HG03097 (cell line): ENCODE data around the gene ADRA2B.

Source experiments
- ATAC-seq: cut with Tn5 transposase; IDR thresholded peaks from one replicate; pipeline ENCODE4 v1.9.1; 2021; ENCODE audit not compliant: unreplicated experiment, low FRiP score

Gene ADRA2B

DNA sequence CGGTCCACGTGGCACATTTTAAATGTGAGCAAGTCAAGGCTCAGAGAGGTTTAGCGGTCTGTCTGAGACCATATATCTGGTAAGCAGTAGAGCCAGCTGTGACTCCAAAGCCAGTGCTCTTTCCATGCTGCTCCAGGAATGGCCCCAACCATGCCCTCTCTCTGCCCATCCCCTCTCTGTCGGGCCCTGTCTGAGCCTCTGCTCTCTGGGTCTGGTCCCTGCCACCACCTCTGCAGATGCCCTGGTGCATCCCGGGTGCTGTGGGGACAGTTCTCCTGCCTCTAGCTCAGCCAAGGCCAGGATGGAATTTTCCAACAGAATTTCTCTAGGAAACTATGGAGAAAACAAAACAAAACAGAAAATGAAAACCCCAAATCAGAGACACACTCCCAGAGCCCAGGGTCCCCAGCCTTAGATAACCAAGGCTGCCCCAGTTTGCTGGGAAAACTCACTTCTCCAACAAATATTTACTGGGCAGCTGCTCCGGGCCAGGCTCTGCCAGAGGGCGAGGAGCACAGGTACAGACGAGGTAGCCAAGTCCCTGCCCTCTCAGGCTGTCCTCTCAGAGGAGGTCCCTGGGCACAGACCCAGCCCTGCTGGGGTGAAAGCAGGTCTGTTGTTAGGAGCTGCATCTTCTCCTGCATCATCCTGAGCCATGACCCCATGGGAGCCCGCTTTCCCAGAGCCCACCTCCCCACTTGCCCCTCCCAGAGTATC lies 9.2 kb downstream of the ADRA2B start:
- no peak for ATAC-seq

- ATAC-seq, result no peak
Measured at GRCh38 chr2:96105994-96106715, 10.2 kb downstream of the ADRA2B start.

GRCh38 chr2:96105152-96105915 lies 11.0 kb downstream of the ADRA2B start:
- no peak for ATAC-seq

- ATAC-seq, result no peak
Measured at GRCh38 chr2:96104487-96104861, 11.9 kb downstream of the ADRA2B start.

DNA sequence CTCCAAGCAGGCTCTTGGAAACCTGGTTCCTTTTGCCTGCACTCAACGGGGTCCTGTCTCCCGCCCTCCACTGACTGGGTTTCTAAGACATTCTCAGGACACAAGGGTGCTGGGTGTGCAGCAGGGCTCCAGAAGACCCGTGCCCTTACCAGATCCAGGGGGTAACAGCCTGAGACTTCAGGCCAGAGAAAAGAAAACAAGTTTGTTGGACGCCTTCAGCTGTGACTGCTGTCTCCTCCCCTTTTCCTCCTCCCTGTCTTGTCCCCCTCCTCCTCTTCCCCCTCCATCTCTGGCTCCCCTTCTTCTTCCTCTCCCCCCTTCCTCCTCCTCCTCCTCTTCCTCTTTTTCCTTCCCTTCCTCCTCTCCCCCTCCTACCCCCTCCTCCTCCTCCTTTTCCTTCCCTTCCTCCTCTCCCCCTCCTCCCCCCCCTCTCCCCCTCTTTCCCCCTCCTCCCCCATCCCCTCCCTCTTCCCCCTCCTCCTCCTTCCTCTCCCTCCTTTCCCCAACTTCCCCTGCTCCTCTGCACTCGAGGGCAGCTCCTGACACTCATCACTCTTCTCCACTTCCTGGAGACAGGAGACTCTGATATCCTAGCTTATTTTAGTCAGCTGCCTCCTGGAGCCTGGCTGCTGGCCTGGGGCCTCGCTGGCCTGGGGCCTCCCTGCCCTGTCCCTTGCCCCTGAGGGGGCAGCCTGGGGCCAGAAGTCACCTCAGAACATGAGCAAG lies 12.4 kb downstream of the ADRA2B start:
- no peak for ATAC-seq

DNA sequence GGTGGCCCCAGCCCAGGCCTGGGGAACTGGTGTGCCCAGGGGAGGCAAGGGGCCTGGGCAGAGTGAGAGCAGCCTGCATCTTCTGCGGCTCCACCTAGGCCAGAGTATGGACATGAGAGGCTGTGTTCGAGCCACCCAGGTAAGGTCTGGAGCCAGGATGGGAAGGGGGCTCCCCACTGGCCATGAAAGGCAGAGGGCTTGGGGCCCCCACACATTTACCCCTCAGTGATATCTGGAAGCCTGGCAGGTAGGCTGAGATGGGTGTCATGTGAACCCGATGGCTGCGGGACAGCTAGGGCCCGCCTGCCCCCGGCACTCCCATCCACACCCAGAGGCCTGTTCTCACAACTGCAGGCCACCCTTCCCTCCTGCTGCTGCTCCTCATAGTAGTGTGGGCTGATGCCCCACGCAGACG lies 13.2 kb downstream of the ADRA2B start:
- no peak for ATAC-seq

GRCh38 chr2:96102596-96103186 lies 13.7 kb downstream of the ADRA2B start:
- ATAC-seq, result no peak

GRCh38 chr2:96100893-96101304 lies 15.5 kb downstream of the ADRA2B start:
- no peak for ATAC-seq

- ATAC-seq, result no peak
Measured at GRCh38 chr2:96099861-96100798, 16.2 kb downstream of the ADRA2B start.

DNA sequence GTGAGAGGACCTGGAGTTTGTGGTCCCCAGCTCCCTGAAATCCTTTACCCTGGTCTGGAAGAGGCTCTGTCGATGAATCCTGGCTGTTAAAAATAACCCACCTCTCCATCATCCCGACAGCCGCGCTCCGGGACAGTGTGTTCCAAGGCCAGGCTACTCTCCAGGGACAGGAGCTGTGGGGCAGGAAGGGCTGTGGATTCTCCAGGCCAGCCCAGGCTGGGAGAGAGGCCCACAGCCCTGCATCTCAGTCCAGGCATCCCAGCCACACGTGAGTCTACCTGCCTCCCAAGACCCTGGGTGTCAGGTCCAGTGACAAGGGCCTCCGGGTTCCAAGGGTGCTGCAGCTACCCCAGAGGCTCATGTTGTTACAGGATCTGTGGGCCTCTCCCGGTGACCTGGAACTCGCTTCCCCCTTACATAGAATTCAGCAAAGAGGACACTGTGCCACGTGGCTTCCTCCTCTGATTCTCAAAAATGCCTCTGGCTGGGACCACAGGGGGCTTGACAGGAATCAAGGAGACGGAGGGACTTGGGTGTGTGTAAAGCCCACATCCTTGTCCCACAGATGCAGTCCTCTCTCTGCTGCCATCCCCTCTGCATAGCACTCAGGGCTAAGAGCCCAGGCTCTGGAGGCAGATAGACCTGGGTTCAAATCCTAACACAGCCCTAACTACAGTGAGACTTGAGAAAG lies 17.3 kb downstream of the ADRA2B start:
- no peak for ATAC-seq

DNA sequence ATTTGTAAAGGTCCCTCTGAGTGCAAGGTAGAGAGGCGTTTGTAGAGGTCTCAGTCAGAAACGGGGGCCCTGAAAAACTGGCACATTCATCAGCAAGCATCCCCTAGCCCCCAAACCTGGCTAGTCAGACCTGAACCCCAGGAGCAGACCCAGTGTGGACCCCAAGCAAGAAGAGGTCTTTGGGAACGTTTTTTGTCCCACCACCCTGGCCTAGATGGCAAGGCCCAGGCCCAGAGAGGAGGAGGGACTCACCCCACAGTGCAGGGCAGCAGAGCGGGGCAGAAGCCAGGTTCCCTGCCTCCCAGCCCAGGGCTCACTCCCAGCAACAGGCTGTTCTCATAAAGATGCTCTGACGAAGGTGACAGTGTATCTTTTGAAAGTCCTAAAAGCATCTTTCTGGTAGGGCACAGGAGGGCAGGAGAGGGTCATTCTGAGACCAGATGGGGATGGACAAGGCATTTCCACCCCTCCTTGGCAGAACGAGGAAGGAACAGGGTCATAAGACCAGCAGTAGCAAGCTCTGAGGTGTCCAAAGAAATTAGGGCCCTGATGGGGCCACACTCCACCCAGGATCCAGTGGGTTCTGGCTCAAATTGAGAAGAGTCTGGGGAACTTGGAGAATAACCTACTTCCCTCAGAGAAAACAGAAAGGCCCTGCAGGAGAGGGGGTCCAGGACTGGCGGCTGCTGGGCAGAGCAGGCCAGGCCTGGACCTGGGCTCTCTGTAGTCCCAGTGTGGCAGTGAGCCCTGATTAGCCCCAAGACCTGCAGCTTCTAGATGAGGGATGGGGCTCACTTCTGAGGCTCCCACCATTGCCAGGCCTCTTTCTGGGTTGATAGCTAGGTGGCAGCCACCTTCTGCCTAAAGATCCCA lies 18.2 kb downstream of the ADRA2B start:
- no peak for ATAC-seq

DNA sequence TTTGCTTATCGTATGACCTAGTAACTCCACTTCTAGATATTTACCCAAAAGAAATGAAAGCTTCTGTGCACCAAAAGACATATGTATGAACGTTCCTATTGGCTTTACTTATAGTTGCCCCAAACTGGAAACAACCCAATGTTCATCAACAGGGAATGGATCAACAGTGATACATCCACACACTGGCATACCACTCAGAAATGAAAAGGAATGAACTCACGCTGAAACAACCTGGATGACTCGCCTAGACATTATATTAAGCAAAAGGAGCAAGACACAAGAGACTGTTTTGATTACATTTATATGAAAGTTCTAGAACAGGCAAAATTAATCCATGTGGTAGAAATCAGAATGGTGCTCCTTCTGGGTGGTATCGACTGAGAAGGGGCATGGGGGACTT lies 18.9 kb downstream of the ADRA2B start:
- ATAC-seq, result no peak

DNA sequence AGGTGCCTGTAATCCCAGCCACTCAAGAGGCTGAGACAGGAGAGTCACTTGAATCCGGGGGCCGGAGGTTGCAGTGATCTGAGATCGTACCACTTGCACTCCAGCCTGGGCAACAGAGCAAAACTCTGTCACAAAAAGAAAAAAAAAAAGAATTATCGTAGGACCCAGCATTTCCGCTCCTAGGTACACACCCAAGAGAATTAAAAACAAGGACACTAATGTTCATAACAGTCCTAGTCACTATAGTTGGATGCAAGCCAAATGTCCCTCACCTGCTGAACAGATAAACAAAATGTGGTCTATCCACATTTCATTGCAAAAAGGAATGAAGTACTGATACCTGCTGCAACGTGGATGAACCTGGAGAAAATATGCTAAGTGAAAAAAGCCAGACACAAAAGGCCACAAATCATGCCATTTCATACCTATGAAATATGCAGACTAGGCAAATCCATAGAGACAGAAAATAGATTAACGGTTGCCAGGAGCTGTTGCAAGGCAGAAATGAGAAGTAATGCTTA lies 21.2 kb downstream of the ADRA2B start:
- no peak for ATAC-seq

- ATAC-seq, result no peak
Measured at GRCh38 chr2:96093528-96093927, 22.8 kb downstream of the ADRA2B start.

- no peak for ATAC-seq
Measured at GRCh38 chr2:96092951-96093350, 23.4 kb downstream of the ADRA2B start.

DNA sequence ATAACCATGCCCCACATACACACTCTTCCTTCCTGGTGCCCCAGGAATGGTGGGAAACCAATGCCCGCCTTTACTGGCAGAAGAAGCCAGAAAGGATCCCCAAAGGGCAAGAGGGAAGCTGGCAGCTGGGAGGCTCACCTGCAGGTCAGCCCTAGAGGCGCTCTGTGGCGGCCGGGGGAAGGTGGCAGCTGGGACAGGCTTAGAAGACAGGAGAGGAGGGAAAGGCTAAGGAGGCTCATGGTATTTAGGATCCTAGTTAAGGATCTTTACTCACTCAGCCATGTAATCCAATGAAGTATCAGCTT lies 23.8 kb downstream of the ADRA2B start:
- ATAC-seq, result no peak

- no peak for ATAC-seq
Measured at GRCh38 chr2:96091711-96092572, 24.4 kb downstream of the ADRA2B start.
